ENCODE data around the gene ATOH7.
"Not testable (repeated sequence)": the region's sequence is repeated elsewhere in the genome, so short reads cannot be mapped to it uniquely, and the experiment has no call there.

The ATOH7 gene

GRCh38 chr10:68235581-68235980 lies 3.7 kb upstream of the ATOH7 start:
- no peak for DNase-seq

- no peak for DNase-seq
Measured at GRCh38 chr10:68235111-68235510, 3.2 kb upstream of the ATOH7 start.

- no peak for DNase-seq
Measured at GRCh38 chr10:68233046-68233445, 1.1 kb upstream of the ATOH7 start.

- peak; percentile 60 for DNase-seq
Measured at GRCh38 chr10:68231106-68231816, 652 bp downstream of the ATOH7 start.

GRCh38 chr10:68230268-68230667 lies 1.6 kb downstream of the ATOH7 start:
- no peak for DNase-seq

- no peak for DNase-seq
Measured at GRCh38 chr10:68224810-68225209, 7.1 kb downstream of the ATOH7 start.

- DNase-seq = no peak
Measured at GRCh38 chr10:68223535-68224165, 8.3 kb downstream of the ATOH7 start.

- DNase-seq = no peak
Measured at GRCh38 chr10:68222391-68222790, 9.5 kb downstream of the ATOH7 start.

GRCh38 chr10:68221196-68221595 lies 10.7 kb downstream of the ATOH7 start:
- no peak for DNase-seq

GRCh38 chr10:68218786-68219185 lies 13.1 kb downstream of the ATOH7 start:
- DNase-seq = no peak

GRCh38 chr10:68212721-68213352 lies 19.1 kb downstream of the ATOH7 start:
- DNase-seq = peak; percentile 6

GRCh38 chr10:68211669-68212068 lies 20.2 kb downstream of the ATOH7 start:
- no peak for DNase-seq

GRCh38 chr10:68208424-68209042 lies 23.4 kb downstream of the ATOH7 start:
- peak; percentile 20 for DNase-seq

GRCh38 chr10:68202960-68203353 lies 29.0 kb downstream of the ATOH7 start:
- no peak for DNase-seq

GRCh38 chr10:68196701-68197100 lies 35.2 kb downstream of the ATOH7 start:
- no peak for DNase-seq

- not testable (repeated sequence) for DNase-seq
Measured at GRCh38 chr10:68195776-68196175, 36.1 kb downstream of the ATOH7 start.

GRCh38 chr10:68194290-68194689 lies 37.6 kb downstream of the ATOH7 start:
- no peak for DNase-seq

- no peak for DNase-seq
Measured at GRCh38 chr10:68192113-68192512, 39.8 kb downstream of the ATOH7 start.

- no peak for DNase-seq
Measured at GRCh38 chr10:68188835-68189234, 43.1 kb downstream of the ATOH7 start.

- no peak for DNase-seq
Measured at GRCh38 chr10:68185085-68185484, 46.8 kb downstream of the ATOH7 start.

GRCh38 chr10:68184546-68184945 lies 47.4 kb downstream of the ATOH7 start:
- no peak for DNase-seq
